K562 (cell line): ENCODE results near the gene BTD. TPM values are rescaled to one million over a fixed set of nuclear protein-coding genes. Genes with fewer than 3 reads are reported as not detected.

Source experiments
- ELF4 ChIP-seq: fragments of 450-650 bp; formaldehyde crosslinking; IDR thresholded peaks from 2 replicates; pipeline ENCODE4 v1.4.0; 2022; ENCODE audit warnings: missing genetic modification characterization
- HNRNPK ChIP-seq: fragments of 200-400 bp; formaldehyde crosslinking; IDR thresholded peaks from one replicate; pipeline ENCODE4 v1.6.1; 2018; ENCODE audit warnings: mild to moderate bottlenecking, low read depth, low read length; ENCODE audit not compliant: poor library complexity, severe bottlenecking
- NFRKB ChIP-seq: fragments of 450-650 bp; IDR thresholded peaks from 2 replicates; pipeline ENCODE4 v1.6.1; 2016; ENCODE audit warnings: low read depth
- NKRF ChIP-seq: fragments of 450-650 bp; IDR thresholded peaks from 2 replicates; pipeline ENCODE4 v1.6.1; 2016; ENCODE audit warnings: borderline replicate concordance
- NUFIP1 ChIP-seq: fragments of 450-650 bp; IDR thresholded peaks from 2 replicates; pipeline ENCODE4 v1.6.1; 2018; ENCODE audit not compliant: partially characterized antibody
- PRDM10 ChIP-seq: fragments of 450-650 bp; IDR thresholded peaks from 2 replicates; pipeline ENCODE4 v1.6.1; 2018; ENCODE audit not compliant: partially characterized antibody
- ZBTB17 ChIP-seq: fragments of 450-650 bp; formaldehyde crosslinking; IDR thresholded peaks from 2 replicates; pipeline ENCODE4 v1.4.0; 2020; ENCODE audit warnings: mild to moderate bottlenecking
- ZBTB33 ChIP-seq: sonication (generic); formaldehyde crosslinking; IDR thresholded peaks from 2 replicates; pipeline ENCODE4 v1.8.1; 2023; ENCODE audit warnings: mild to moderate bottlenecking, missing genetic modification reagents
- ZBTB43 ChIP-seq: sonication (generic); formaldehyde crosslinking; IDR thresholded peaks from 2 replicates; pipeline ENCODE4 v1.8.0; 2023; ENCODE audit warnings: mild to moderate bottlenecking, missing genetic modification reagents
- ZFPM2 ChIP-seq: fragments of 250-450 bp; sonication (Bioruptor Pico); IDR thresholded peaks from 2 replicates; pipeline ENCODE4 v1.5.1; 2022; ENCODE audit warnings: mild to moderate bottlenecking
- ZNF146 ChIP-seq: IDR thresholded peaks from one replicate; pipeline ENCODE4 v1.6.1; 2018; ENCODE audit warnings: missing compliant biosample characterization; ENCODE audit not compliant: unreplicated experiment
- ZNF668 ChIP-seq: fragments of 250-450 bp; sonication (Bioruptor Pico); IDR thresholded peaks from 2 replicates; pipeline ENCODE4 v1.8.0; 2022; ENCODE audit warnings: mild to moderate bottlenecking, inconsistent platforms
- ZNF699 ChIP-seq: fragments of 250-450 bp; sonication (Bioruptor Pico); IDR thresholded peaks from 2 replicates; pipeline ENCODE4 v1.8.0; 2021; ENCODE audit warnings: mild to moderate bottlenecking, moderate library complexity; ENCODE audit not compliant: insufficient replicate concordance
- polyA plus RNA-seq, 8 experiments: library from polyadenylated mRNA; depleted of rRNA in 4 of 8; stranded (reverse) in 5 of 8; unstranded in 3 of 8; fragments of >200 nt; fragmentation: Nextera tagmentation in 2 of 8; fragmentation: Illumina TruSeq in 1 of 8; extraction: Ambion mirVana in 2 of 8; extraction: Trizol in 1 of 8; gene quantifications; 2 replicates each; pipeline versions ENCODE4 v1.2.1 to v1.2.3, GENCODE V29; 2011 to 2014; ENCODE audit warnings: inconsistent platforms in 1 of 8, missing spikeins in 1 of 8
- total RNA-seq, 7 experiments: library from RNA; depleted of rRNA in 6 of 7; stranded (reverse); fragments of >200 nt in 6 of 7; fragmentation: Illumina TruSeq in 2 of 7; extraction: Trizol in 2 of 7; gene quantifications; 2 replicates each; pipeline versions ENCODE4 v1.2.1 to v1.2.3, GENCODE V29; 2011 to 2021; ENCODE audit warnings: low replicate concordance in 1 of 7
- TF ChIP-seq, protein P1 (sequence below): fragments of 250-450 bp; sonication (Bioruptor Pico); IDR thresholded peaks from 2 replicates; pipeline ENCODE4 v1.4.0; 2020; ENCODE audit warnings: borderline replicate concordance
- TF ChIP-seq, protein P2 (sequence below): fragments of 250-450 bp; sonication (Bioruptor Pico); IDR thresholded peaks from 2 replicates; pipeline ENCODE4 v1.8.0; 2021; ENCODE audit warnings: moderate library complexity, mild to moderate bottlenecking, inconsistent platforms

Gene BTD
- total and polyA plus RNA-seq, 9 of the 15 experiments (the other 6 are each of a cell fraction or from before 2014, with no cell fraction given): 6.6 to 26.2 (median 10.6) TPM

- TF ChIP-seq, protein P1, sequence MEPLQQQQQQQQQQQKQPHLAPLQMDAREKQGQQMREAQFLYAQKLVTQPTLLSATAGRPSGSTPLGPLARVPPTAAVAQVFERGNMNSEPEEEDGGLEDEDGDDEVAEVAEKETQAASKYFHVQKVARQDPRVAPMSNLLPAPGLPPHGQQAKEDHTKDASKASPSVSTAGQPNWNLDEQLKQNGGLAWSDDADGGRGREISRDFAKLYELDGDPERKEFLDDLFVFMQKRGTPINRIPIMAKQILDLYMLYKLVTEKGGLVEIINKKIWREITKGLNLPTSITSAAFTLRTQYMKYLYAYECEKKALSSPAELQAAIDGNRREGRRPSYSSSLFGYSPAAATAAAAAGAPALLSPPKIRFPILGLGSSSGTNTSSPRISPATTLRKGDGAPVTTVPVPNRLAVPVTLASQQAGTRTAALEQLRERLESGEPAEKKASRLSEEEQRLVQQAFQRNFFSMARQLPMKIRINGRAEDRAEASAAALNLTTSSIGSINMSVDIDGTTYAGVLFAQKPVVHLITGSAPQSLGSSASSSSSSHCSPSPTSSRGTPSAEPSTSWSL (CRISPR knock-in tag): peak; percentile 68; the same call in 1 of the 2 replicates
- TF ChIP-seq, protein P2, sequence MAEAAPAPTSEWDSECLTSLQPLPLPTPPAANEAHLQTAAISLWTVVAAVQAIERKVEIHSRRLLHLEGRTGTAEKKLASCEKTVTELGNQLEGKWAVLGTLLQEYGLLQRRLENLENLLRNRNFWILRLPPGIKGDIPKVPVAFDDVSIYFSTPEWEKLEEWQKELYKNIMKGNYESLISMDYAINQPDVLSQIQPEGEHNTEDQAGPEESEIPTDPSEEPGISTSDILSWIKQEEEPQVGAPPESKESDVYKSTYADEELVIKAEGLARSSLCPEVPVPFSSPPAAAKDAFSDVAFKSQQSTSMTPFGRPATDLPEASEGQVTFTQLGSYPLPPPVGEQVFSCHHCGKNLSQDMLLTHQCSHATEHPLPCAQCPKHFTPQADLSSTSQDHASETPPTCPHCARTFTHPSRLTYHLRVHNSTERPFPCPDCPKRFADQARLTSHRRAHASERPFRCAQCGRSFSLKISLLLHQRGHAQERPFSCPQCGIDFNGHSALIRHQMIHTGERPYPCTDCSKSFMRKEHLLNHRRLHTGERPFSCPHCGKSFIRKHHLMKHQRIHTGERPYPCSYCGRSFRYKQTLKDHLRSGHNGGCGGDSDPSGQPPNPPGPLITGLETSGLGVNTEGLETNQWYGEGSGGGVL (CRISPR knock-in tag): peak; percentile 45; the same call in 1 of the 2 replicates
- TF ChIP-seq PRDM10 (no peak), ZBTB17 (CRISPR knock-in tag) (no peak), NKRF (no peak), ZBTB33 (CRISPR knock-in tag) (no peak), ZNF146 (CRISPR knock-in tag) (no peak), ZNF668 (peak; percentile 65; the same call in 1 of the 2 replicates), ELF4 (CRISPR knock-in tag) (no peak), ZBTB43 (CRISPR knock-in tag) (no peak), NUFIP1 (no peak), ZFPM2 (CRISPR knock-in tag) (peak; percentile 98), ZNF699 (CRISPR knock-in tag) (peak; percentile 94), NFRKB (no peak), HNRNPK (no peak)
Observed at GRCh38 chr3:15591928-15592327, 9.6 kb upstream of the BTD start (continued).
